ENCODE results near the gene LRRTM3. TPM values are rescaled to one million over a fixed set of nuclear protein-coding genes. Genes with fewer than 3 reads are reported as not detected.

LRRTM3 gene
- polyA plus RNA-seq, 1 donor = 5.7 TPM

DNA sequence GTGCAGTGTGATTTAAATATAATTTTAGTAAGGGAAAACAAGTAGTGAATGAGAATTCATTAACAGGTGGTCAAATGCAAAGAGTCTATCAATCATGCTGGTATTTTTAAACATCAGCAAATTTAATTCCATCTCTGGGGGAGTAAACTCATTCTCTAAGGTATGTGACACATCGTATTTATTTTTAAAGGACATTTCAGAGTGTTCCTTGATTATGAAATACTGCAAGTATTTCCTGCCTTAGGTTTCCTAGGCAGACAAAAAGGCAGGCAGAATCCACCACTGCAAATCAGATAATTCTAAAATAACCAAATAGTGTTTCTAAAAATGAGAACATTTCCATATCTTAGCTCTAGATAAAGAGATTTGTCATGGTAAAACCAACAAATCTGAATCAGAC lies 193.8 kb downstream of the LRRTM3 start:
- no peak for DNase-seq

DNA sequence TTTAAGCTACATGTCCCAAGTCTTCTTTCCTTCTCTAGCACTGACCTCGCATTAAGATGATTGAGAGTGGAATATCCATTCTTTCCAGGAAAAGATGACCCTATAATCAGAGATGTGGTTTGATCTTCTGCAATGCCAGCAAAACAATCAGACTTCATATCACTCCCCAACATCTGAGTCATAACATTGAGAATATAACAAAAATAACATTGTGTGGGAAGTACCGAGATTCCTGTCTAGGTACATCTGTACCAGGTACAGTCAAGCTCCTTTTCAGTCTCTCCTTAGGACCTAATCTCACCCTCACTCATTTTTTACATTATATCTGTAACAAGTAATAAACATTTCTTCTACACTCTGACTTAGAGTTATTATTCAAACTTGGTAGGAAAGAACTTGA lies 201.6 kb downstream of the LRRTM3 start:
- DNase-seq = no peak

DNA sequence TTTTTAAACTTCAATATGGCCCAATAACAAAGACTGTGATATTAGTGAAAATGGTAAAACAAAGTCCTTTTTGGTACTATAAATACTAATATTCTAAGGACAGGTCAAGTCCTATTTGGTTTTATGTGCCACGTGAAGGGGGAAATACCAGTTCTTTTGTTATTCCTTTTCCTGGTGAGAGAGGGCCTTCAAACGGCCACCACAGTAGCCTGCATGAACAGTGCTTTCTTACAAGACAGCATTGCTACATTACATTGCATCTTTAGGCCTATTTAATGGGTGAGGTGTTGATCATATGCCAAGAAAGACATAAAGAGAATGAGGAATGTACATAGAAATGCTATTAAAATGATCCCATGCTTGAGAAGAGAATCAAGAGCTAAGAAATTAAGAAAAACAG lies 214.8 kb downstream of the LRRTM3 start:
- DNase-seq = no peak

DNA sequence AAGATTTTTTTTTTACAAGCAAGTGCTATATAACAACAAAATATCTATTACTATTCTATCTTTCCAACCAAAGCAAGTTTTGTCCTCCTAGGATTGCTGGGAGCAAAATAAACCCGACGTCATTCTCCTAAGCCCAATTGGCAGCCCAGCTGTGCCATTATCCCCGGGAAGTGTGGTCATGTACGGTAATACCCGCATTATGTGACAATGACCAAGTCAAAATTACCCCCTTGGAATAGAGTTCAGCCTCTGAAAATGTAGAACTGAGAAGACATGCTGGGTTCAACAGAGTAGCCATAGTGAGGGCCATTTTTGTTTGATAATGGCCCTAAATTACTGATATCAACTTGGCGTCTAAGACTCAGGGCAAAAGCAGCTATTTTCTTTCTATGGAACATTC lies 215.5 kb downstream of the LRRTM3 start:
- DNase-seq = no peak

DNA sequence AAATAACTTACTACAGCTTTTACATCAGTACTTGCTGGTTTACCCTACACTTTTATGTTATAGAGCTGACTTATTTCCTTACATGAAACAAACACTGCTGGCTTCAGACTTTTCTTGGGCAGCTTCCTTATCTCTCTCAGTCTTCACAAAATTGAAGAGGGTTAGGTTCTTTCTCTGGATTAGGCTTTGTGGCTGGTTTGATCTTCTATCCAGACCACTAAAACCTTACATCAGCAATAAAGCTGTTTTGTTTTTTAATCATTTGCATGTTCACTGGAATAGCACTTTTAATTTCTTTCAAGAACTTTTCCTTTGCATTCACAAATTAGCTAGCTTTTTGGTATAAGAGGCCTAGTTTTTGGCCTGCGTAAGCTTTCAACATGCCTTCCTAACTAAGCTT lies 218.7 kb downstream of the LRRTM3 start:
- DNase-seq = no peak

All from left kidney (tissue), 2 donors.